ENCODE data around the gene PIEZO2.

PIEZO2 gene

DNA sequence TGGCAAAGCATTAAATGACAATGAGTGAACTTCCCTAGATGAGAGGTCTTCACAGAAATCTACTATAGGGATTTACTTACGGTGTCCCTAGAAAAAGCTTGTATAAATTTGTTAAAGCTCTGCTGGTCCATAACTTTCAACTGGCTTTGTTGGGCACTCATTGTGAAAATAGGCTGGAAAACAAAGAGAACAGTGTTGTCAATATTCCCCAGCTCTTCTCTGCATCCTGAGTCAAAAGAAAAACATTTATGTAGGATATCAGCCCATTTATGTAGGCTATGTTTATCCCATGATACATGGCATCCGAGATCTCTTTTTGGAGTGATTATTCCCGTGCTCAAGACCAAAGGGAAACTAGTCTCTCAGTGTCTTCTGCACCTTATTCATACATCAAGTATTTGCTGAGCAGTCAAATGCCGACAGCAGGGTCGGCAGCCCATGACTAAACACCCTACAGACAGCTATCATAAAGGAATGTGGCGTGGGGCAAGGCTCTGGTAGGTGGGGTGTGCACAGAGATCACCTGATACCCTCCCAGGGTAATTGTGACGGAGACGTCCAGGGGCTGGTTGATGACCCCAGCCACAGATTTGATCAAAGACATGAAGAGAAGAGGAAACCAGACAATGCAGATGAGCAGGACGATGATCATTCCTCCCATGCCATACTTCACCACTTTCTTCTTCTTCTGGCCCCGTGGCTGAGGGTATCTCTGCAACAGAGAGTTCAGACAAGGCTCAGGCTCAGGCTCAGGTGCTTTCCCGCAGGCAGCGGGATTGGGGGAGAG lies 467.6 kb downstream of the PIEZO2 start:
- Histone ChIP-seq H3K27me3 (ENCODE audit: control insufficient read depth, insufficient read depth, low read length) (no peaks in the 10 kb centered on the region), H3K4me1 (ENCODE audit: control insufficient read depth, low read depth, low read length) (no peaks in the 10 kb centered on the region), H3K4me3 (ENCODE audit: low read length) (no peak overlapping the region), H3K9me3 (ENCODE audit: control insufficient read depth, low read depth, low read length) (no peaks in the 10 kb centered on the region), H3K36me3 (ENCODE audit: control insufficient read depth, low read depth, low read length) (no peaks in the 10 kb centered on the region), H3K9ac (ENCODE audit: low read length) (no peak overlapping the region), H3K27ac (ENCODE audit: low read length) (no peak overlapping the region)

DNA sequence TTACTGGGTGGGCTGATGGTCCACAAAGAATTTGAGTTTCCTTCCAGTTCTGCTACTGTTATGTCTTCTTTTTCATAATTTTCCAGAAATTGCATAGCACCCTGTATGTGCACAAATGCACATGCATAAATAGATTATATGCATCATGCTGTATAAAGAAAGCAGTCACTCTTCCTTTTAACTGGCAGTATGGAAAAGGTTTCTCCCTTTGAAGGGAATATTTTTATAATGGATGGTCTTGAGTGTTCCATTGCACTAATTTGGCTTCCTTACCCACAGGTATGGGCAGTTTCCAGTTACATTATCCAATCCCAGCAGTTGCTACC lies 469.1 kb downstream of the PIEZO2 start:
- Histone ChIP-seq H3K4me3 (ENCODE audit: low read length) (no peak overlapping the region), H3K27ac (ENCODE audit: low read length) (no peak overlapping the region), H3K27me3 (ENCODE audit: control insufficient read depth, insufficient read depth, low read length) (no peaks in the 10 kb centered on the region), H3K36me3 (ENCODE audit: control insufficient read depth, low read depth, low read length) (no peaks in the 10 kb centered on the region), H3K9ac (ENCODE audit: low read length) (no peak overlapping the region), H3K4me1 (ENCODE audit: control insufficient read depth, low read depth, low read length) (no peaks in the 10 kb centered on the region), H3K9me3 (ENCODE audit: control insufficient read depth, low read depth, low read length) (no peaks in the 10 kb centered on the region)

DNA sequence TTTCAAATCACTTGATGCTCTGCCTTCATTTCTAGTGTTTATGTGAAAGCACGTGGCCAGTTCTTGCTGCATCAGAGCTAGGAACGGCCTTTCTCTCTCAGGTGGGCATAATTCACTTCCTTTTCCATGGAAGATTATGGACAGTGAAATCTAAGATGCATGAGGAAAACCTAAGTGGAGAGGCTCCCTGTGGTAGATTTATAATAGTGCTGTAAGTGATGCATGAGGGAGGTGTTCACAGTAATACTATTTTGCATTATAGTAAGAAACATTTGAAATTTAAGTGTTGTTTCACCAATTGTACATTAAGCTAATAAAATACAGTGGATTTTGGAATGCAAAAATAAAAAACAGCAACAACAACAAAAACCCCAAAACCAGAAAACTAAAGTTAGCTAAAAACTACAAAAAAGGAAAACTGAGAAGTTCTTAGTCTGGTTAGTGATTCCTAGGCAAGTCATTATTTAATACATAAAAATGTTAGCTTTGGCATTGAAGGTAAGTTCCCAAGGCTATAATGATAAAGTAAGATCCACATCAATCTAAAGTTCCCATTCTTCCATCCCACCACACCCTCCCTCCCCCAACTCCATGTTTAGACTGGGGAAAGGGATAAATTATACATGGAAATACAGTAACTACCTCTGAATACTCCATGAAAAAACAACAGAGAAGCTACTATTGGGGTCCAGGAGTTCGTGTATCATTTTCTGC lies 469.7 kb downstream of the PIEZO2 start:
- no peaks in the 10 kb centered on the region for H3K27me3 ChIP-seq (ENCODE audit: control insufficient read depth, insufficient read depth, low read length)
- no peak overlapping the region for H3K9ac ChIP-seq (ENCODE audit: low read length)
- no peak overlapping the region for H3K4me3 ChIP-seq (ENCODE audit: low read length)
- H3K27ac ChIP-seq (ENCODE audit: low read length) = no peak overlapping the region
- H3K9me3 ChIP-seq (ENCODE audit: control insufficient read depth, low read depth, low read length) = no peaks in the 10 kb centered on the region
- no peaks in the 10 kb centered on the region for H3K4me1 ChIP-seq (ENCODE audit: control insufficient read depth, low read depth, low read length)
- H3K36me3 ChIP-seq (ENCODE audit: control insufficient read depth, low read depth, low read length) = no peaks in the 10 kb centered on the region

DNA sequence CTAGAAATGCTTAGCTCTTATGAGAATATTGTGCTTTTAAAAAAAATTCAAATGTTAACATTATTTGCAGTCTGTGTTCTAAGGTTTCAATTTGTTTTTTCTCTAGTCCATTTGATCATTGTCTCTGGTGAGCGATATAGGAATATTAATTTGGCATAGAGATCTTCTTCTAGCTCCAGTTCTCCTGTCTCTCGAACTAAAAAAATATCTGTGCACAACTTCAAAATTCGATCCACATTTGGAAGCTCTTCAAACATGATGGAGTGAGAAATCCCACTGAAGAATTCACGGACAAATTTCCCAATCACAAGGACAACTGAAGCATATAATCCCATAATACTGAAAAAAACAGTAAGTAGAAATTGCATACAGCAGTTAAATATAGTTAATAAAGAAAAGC lies 477.9 kb downstream of the PIEZO2 start:
- Histone ChIP-seq H3K4me1 (ENCODE audit: control insufficient read depth, low read depth, low read length) (no peaks in the 10 kb centered on the region), H3K9ac (ENCODE audit: low read length) (no peak overlapping the region), H3K36me3 (ENCODE audit: control insufficient read depth, low read depth, low read length) (no peaks in the 10 kb centered on the region), H3K9me3 (ENCODE audit: control insufficient read depth, low read depth, low read length) (no peaks in the 10 kb centered on the region), H3K4me3 (ENCODE audit: low read length) (no peak overlapping the region), H3K27me3 (ENCODE audit: control insufficient read depth, insufficient read depth, low read length) (no peaks in the 10 kb centered on the region), H3K27ac (ENCODE audit: low read length) (no peak overlapping the region)

DNA sequence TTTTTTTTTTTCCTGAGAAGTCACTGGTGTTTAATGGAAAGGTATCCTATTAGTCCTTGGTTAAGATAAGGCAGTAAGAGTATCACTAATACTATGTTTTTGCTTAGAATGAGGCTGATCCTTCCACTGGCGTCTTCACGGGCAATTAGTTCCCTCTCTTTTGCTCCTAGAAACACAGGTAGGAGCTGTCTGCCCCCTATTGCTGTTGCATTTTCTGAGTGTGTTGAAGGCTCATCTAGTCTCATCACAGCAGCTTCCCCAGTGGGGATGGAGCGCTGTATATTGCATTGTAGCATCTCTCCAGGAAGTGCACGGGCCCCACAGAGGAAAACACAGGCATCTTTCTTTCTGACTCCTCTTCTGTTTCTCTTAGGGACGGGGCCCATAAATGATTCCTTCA lies 478.5 kb downstream of the PIEZO2 start:
- H3K27ac ChIP-seq (ENCODE audit: low read length) = no peak overlapping the region
- no peak overlapping the region for H3K4me3 ChIP-seq (ENCODE audit: low read length)
- no peaks in the 10 kb centered on the region for H3K4me1 ChIP-seq (ENCODE audit: control insufficient read depth, low read depth, low read length)
- no peaks in the 10 kb centered on the region for H3K9me3 ChIP-seq (ENCODE audit: control insufficient read depth, low read depth, low read length)
- H3K9ac ChIP-seq (ENCODE audit: low read length) = no peak overlapping the region
- no peaks in the 10 kb centered on the region for H3K27me3 ChIP-seq (ENCODE audit: control insufficient read depth, insufficient read depth, low read length)
- no peaks in the 10 kb centered on the region for H3K36me3 ChIP-seq (ENCODE audit: control insufficient read depth, low read depth, low read length)

DNA sequence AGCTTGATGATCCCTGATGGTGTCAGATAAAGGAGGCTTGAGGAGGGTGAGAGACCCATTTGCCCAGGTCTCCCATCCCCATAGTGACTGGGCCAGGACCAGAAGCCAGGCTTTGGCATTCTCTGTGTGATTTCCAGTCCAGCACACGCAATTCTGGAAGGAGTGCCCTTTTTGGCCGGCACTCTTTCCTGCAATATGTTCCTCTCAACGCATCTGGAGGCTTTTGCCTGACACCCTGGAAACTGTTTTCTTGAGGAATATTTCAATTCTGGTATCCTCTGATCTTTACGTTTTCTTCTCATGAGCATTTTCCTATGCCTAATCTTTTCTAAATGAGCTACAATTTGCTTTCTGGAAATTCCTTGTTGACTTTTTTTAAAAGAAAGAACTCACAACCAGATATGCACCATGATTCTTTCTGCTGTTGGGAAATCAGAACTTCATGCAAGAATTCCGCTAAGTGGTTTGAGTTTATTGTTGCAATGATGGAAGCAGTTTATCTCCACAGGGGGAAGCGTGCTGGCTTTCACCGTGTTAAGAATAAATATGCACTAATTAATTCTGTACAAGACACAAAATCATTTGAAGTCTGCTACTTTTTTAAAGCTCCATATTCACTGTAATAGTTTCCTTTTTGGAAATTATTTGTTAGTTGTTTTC lies 479.8 kb downstream of the PIEZO2 start:
- H3K36me3 ChIP-seq (ENCODE audit: control insufficient read depth, low read depth, low read length) = no peaks in the 10 kb centered on the region
- no peak overlapping the region for H3K4me3 ChIP-seq (ENCODE audit: low read length)
- H3K9ac ChIP-seq (ENCODE audit: low read length) = no peak overlapping the region
- no peaks in the 10 kb centered on the region for H3K4me1 ChIP-seq (ENCODE audit: control insufficient read depth, low read depth, low read length)
- H3K27me3 ChIP-seq (ENCODE audit: control insufficient read depth, insufficient read depth, low read length) = no peaks in the 10 kb centered on the region
- H3K9me3 ChIP-seq (ENCODE audit: control insufficient read depth, low read depth, low read length) = no peaks in the 10 kb centered on the region
- H3K27ac ChIP-seq (ENCODE audit: low read length) = no peak overlapping the region

DNA sequence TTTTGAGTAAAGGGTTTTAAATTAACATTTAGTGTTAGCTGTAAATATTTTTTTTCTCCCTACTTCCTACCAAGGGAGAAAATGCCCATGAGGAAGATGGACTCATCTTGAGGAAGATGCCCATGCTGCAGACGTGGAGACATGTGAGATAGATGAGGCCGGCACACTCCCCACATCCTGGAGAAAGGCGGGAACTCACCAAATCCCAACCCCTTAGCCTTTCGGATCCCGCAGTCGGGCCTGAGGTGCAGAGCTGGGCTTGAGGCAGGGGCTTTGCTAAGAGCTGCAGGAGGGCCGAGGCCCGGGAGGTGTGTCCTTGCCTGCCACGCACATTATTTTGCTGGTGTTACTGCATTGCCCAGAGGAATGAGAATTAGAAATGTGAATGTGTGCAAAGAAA lies 485.6 kb downstream of the PIEZO2 start:
- Histone ChIP-seq H3K4me1 (ENCODE audit: control insufficient read depth, low read depth, low read length) (peaks cover 6% of the 10 kb centered on the region), H3K9me3 (ENCODE audit: control insufficient read depth, low read depth, low read length) (no peaks in the 10 kb centered on the region), H3K36me3 (ENCODE audit: control insufficient read depth, low read depth, low read length) (no peaks in the 10 kb centered on the region), H3K4me3 (ENCODE audit: low read length) (no peak overlapping the region), H3K27me3 (ENCODE audit: control insufficient read depth, insufficient read depth, low read length) (no peaks in the 10 kb centered on the region), H3K27ac (ENCODE audit: low read length) (no peak overlapping the region), H3K9ac (ENCODE audit: low read length) (no peak overlapping the region)

DNA sequence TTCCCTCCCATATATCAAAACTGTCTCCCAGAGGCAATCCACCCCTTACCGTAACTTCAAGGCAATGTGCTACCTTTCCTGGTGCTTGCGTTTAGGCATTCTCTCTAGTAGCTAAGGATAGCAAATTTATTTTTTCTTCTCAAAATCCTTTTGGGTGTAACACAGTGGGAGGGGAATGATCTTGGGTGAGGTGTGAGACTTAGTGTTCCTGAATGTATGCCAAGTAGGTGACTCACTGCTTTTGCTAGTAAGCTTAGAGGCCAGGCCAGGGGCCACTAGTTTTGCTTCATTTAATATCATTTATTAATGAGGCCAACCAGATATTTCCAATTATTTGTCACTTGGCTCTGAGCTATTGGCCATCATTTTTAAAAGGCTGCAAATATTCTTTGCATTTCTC lies 488.1 kb downstream of the PIEZO2 start:
- Histone ChIP-seq H3K9ac (ENCODE audit: low read length) (no peak overlapping the region), H3K4me3 (ENCODE audit: low read length) (no peak overlapping the region), H3K36me3 (ENCODE audit: control insufficient read depth, low read depth, low read length) (no peaks in the 10 kb centered on the region), H3K27me3 (ENCODE audit: control insufficient read depth, insufficient read depth, low read length) (no peaks in the 10 kb centered on the region), H3K27ac (ENCODE audit: low read length) (no peak overlapping the region), H3K9me3 (ENCODE audit: control insufficient read depth, low read depth, low read length) (no peaks in the 10 kb centered on the region), H3K4me1 (ENCODE audit: control insufficient read depth, low read depth, low read length) (peaks cover 6% of the 10 kb centered on the region)

DNA sequence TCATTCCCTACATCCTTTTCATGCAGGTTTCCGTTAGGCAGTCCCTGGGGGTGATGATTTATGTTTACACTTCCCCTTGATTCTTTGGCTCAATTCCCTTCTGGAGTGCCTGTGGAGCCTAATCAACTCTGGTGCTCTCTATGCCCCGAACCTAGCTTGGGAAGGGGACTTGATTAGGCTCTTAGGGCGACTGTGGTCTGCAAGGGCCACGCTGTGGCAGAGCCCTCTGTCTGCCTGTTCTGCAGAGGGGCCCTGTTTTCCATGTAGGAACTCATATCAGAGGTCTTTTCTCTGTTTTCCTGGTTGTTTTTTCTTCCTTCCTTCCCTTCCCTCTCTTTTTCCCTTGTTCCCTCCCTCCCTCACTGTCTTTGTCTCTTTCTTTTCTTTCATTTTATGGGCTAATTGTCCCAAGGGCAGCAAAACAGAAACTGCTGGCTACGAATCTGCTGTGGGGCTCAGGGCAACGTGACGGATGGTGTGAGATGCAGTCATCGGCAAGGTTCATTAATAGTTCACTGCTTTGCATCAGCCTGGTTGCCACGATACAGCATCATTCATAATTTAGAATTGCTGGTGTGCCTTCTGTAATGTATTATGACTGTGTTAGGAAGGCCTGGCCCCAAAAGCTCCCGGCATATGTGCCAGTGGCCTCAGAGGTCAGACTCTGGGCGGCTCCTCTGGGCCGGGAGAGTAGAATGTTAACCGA lies 489.0 kb downstream of the PIEZO2 start:
- H3K27me3 ChIP-seq (ENCODE audit: control insufficient read depth, insufficient read depth, low read length) = no peaks in the 10 kb centered on the region
- no peak overlapping the region for H3K9ac ChIP-seq (ENCODE audit: low read length)
- no peak overlapping the region for H3K4me3 ChIP-seq (ENCODE audit: low read length)
- H3K9me3 ChIP-seq (ENCODE audit: control insufficient read depth, low read depth, low read length) = no peaks in the 10 kb centered on the region
- H3K36me3 ChIP-seq (ENCODE audit: control insufficient read depth, low read depth, low read length) = no peaks in the 10 kb centered on the region
- H3K27ac ChIP-seq (ENCODE audit: low read length) = no peak overlapping the region
- peaks cover 6% of the 10 kb centered on the region for H3K4me1 ChIP-seq (ENCODE audit: control insufficient read depth, low read depth, low read length)

DNA sequence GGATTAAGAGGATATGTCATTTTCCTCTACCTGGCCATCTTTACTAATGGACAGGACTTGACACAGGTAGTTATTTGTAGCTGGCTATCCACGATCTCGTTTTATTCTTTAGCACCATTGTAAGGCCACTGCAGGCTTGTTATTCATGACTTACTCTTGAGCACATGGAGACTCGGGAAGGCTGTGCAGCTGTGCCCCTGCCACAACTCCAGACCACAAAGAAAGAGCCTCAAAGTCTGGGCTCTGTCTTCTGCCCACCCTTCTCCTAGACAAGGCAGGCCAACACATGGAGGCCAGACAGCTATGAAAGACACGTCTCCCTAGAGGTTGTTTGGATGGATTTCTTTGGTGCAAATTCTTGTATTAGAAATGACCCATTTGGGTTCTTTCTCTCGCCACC lies 489.8 kb downstream of the PIEZO2 start:
- H3K4me3 ChIP-seq (ENCODE audit: low read length) = no peak overlapping the region

DNA sequence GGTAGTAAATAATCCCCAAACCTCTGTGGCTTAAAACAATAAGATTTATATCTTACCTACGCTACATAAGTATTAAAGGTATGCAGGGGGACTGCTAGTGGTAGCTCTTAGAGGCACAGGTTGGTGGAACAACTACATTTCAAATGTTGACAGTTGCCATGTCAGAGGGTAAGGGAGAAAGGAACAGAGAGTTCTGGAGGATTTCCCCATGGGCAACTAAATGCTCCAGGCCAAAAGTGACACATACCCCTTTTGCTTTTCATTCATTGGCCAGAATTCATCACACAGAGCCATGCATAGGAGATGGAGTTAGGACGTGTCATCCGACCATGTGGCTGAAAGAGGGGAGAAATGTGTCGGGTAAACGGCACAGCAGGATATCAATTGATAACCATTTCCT lies 490.4 kb downstream of the PIEZO2 start:
- H3K4me1 ChIP-seq (ENCODE audit: control insufficient read depth, low read depth, low read length) = peaks cover 6% of the 10 kb centered on the region

More for the DNA sequence above, 489.8 kb downstream of the PIEZO2 start:
- H3K9me3 ChIP-seq (ENCODE audit: control insufficient read depth, low read depth, low read length) = no peaks in the 10 kb centered on the region
- H3K36me3 ChIP-seq (ENCODE audit: control insufficient read depth, low read depth, low read length) = no peaks in the 10 kb centered on the region
- H3K27me3 ChIP-seq (ENCODE audit: control insufficient read depth, insufficient read depth, low read length) = no peaks in the 10 kb centered on the region
- H3K9ac ChIP-seq (ENCODE audit: low read length) = no peak overlapping the region
- H3K27ac ChIP-seq (ENCODE audit: low read length) = no peak overlapping the region
- H3K4me1 ChIP-seq (ENCODE audit: control insufficient read depth, low read depth, low read length) = peaks cover 6% of the 10 kb centered on the region

More for the DNA sequence above, 490.4 kb downstream of the PIEZO2 start:
- Histone ChIP-seq H3K9me3 (ENCODE audit: control insufficient read depth, low read depth, low read length) (no peaks in the 10 kb centered on the region), H3K36me3 (ENCODE audit: control insufficient read depth, low read depth, low read length) (no peaks in the 10 kb centered on the region), H3K27ac (ENCODE audit: low read length) (no peak overlapping the region), H3K4me3 (ENCODE audit: low read length) (no peak overlapping the region), H3K27me3 (ENCODE audit: control insufficient read depth, insufficient read depth, low read length) (no peaks in the 10 kb centered on the region), H3K9ac (ENCODE audit: low read length) (no peak overlapping the region)
